Measurements from ENCODE around the gene TRNT1.

Gene TRNT1

GRCh38 chr3:3178498-3179328 is 52.0 kb downstream of the TRNT1 start:
- DNase-seq (ENCODE audit: low spot score): no peak

- DNase-seq (ENCODE audit: low spot score): peak; percentile 89
Observed at GRCh38 chr3:3179407-3180094, 52.8 kb downstream of the TRNT1 start, which contains the start of gene CRBN. CRBN (minus strand) TSS chr3:3179691; CDS start chr3:3179687, 4 bp downstream.

GRCh38 chr3:3180456-3180855 is 53.7 kb downstream of the TRNT1 start:
- no peak for DNase-seq (ENCODE audit: low spot score)

- no peak for DNase-seq (ENCODE audit: low spot score)
Observed at GRCh38 chr3:3184876-3185275, 58.1 kb downstream of the TRNT1 start.

- DNase-seq (ENCODE audit: low spot score): no peak
Observed at GRCh38 chr3:3189102-3189727, 62.5 kb downstream of the TRNT1 start.

- DNase-seq (ENCODE audit: low spot score): no peak
Observed at GRCh38 chr3:3189961-3190360, 63.2 kb downstream of the TRNT1 start.

- no peak for DNase-seq (ENCODE audit: low spot score)
Observed at GRCh38 chr3:3191675-3192285, 65.0 kb downstream of the TRNT1 start.

GRCh38 chr3:3192286-3192675 is 65.5 kb downstream of the TRNT1 start:
- no peak for DNase-seq (ENCODE audit: low spot score)

- no peak for DNase-seq (ENCODE audit: low spot score)
Observed at GRCh38 chr3:3194861-3195260, 68.1 kb downstream of the TRNT1 start.

GRCh38 chr3:3196148-3196861 is 69.6 kb downstream of the TRNT1 start:
- no peak for DNase-seq (ENCODE audit: low spot score)
